ENCODE data around the gene ARID1A.

The ARID1A gene

DNA sequence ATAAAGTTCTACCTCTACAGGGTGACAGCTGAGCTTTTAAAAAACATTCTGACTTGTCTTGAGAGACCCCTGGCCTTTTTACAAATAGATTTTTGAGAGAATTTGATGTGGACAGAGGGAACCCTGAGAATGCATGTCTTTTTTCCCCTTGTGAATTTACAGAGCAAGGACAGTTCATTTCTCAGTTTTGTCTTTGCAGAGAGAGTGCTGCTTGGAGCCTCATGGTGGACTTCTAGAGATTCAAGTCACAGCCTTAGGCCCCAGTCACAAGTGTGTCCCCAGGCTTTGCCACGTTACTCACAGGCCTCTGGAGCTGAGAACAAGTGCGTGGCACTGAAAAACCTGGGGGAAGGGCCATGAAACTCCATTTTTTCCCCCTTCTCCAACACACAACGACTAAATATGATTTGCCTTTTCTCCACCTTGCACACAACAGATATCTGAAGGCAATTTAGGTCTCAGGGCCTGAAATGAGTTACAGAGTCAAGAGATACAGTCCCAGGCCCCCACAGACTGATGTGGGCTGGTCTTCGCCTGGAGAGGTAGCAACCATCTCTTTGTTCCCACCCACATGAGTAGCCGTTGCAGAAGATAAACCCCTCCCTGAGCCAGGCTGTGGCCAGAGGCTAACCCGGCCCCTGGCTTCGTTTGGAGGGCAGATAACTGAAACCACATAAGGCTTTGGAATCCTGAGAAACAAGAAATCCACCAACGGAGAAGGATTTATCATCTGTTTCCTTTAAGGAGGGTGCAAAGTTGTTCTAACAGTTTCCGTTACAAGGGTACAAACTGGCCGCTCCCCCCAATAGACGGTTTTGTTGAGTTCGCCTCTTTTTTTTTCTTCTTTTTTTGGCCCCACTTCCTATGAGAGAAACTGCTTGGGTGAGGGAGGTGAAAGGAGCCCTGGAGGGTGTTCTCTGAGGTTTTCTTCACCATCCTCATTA, 90.9 kb downstream of the ARID1A start:
- Histone ChIP-seq H3K4me1 (peaks cover 40% of the 10 kb centered on the region), H3K36me3 (replicated peaks) (peaks cover 17% of the 10 kb centered on the region), H3K27me3 (ENCODE audit: low read depth) (no peaks in the 10 kb centered on the region), H3K9me3 (no peaks in the 10 kb centered on the region), H3K4me3 (peak overlapping the region; percentile 56)
- in situ Hi-C loops (cut with MboI; ENCODE audit: low sequenced_read_pairs), result loop anchor here (5.0 kb wide), 1 partner anchor 184 kb away; no protein-coding TSS in a partner anchor
- DNase-seq (ENCODE audit: low spot score in 2 of 2), result peak in 1 of 2 experiments; percentile 59

DNA sequence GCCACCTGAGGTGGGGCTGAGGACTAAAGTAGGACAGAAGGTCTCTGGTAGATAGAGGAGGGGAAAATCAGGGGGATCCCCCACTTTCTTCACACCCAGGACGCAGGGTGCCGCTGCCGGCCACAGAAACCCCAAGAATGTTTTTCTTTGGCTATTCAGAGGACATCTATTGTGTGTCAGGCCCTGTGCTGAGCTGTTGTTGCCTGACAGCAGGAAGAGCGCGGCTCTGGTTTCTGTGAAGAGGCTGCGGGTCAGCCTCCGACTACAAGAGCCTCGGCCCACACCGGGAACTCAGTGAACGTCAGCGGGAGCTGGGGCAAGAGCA, 91.5 kb downstream of the ARID1A start:
- H3K4me1 ChIP-seq, result peaks cover 40% of the 10 kb centered on the region
- H3K4me3 ChIP-seq, result peak overlapping the region; percentile 56
- no peaks in the 10 kb centered on the region for H3K27me3 ChIP-seq (ENCODE audit: low read depth)
- in situ Hi-C loops (cut with MboI; ENCODE audit: low sequenced_read_pairs), result loop anchor here (5.0 kb wide), 1 partner anchor 185 kb away; no protein-coding TSS in a partner anchor
- H3K9me3 ChIP-seq, result no peaks in the 10 kb centered on the region
- peak in 1 of 2 experiments; percentile 22 for DNase-seq (ENCODE audit: low spot score in 2 of 2)
- H3K36me3 ChIP-seq (replicated peaks), result peaks cover 13% of the 10 kb centered on the region

DNA sequence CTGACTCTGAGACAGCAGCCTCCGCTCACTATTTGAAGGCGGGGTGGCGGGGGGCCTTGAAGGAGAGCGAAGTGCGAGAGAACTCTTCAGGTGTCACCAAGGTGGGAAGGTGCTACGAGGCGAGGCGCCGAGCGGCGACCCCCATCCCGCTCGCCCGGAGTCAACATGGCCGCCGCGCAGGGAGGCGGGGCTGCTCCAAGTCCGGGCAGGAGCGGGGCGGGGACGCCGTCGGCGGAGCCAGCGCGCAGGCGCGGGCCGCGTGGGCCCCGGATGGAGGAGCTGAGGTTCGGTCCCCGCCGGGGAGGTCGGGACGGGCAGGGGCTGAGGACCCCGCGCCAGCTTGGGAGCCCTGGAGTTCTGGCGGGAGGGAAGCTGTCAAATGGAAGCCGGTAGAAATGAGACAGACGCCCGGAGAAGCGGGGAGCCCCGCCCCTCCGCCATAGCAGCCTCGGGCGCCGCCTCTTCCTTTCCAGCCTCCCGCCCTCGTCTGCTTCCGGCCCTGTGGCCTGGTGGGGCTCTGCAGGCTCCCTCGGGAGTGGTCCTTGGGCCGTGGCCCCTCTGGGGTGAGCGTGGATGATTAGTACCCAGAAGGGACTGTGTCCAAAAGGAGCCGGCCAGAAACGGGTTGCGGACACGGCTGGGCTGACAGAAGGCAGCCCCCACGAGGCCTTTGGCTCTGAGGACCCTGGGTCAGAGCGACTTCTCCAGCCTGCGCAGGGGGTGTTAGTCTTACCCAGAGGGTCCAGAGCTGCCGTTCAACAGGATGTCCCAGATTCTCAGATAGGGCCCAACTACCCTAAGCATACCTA, 92.1 kb downstream of the ARID1A start, which contains the start of gene PIGV:
Gene PIGV (plus strand): TSS at position 245 of the 809 bp plus-strand sequence. CDS start 2,866 bp downstream, outside the sequence.
- H3K9me3 ChIP-seq, result no peaks in the 10 kb centered on the region
- H3K27me3 ChIP-seq (ENCODE audit: low read depth), result no peaks in the 10 kb centered on the region
- DNase-seq (ENCODE audit: low spot score in 2 of 2), result peak; percentile 76 to 88
- peaks cover 7% of the 10 kb centered on the region; the same call in 1 of the 2 replicates for H3K36me3 ChIP-seq (replicated peaks)
- in situ Hi-C loops (cut with MboI; ENCODE audit: low sequenced_read_pairs), result loop anchor here (5.0 kb wide), 1 partner anchor 186 kb away; no protein-coding TSS in a partner anchor
- peak within 1 kb of the TSS; percentile 56 for H3K4me3 ChIP-seq
- H3K4me1 ChIP-seq, result peaks cover 40% of the 10 kb centered on the region

DNA sequence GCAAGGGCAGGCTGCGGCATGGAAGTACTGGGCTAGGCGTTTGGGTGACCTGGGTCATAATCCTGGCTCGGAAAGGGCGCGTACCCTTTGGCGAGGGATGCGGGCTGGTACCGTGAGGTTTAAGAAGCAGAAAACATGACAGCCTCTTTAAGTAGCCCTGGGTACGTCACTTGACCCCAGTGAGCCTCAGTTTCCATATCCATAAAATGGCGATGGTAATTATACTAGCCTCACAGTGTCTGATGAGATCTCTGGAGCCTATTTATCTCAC, 92.6 kb downstream of the ARID1A start:
- DNase-seq (ENCODE audit: low spot score in 2 of 2), result no peak
- no peaks in the 10 kb centered on the region for H3K9me3 ChIP-seq
- no peaks in the 10 kb centered on the region for H3K27me3 ChIP-seq (ENCODE audit: low read depth)
- peaks cover 2% of the 10 kb centered on the region; the same call in 1 of the 2 replicates for H3K36me3 ChIP-seq (replicated peaks)
- in situ Hi-C loops (cut with MboI; ENCODE audit: low sequenced_read_pairs), result loop anchor here (5.0 kb wide), 1 partner anchor 186 kb away; no protein-coding TSS in a partner anchor
- peaks cover 37% of the 10 kb centered on the region for H3K4me1 ChIP-seq
- H3K4me3 ChIP-seq, result peak overlapping the region; percentile 56

DNA sequence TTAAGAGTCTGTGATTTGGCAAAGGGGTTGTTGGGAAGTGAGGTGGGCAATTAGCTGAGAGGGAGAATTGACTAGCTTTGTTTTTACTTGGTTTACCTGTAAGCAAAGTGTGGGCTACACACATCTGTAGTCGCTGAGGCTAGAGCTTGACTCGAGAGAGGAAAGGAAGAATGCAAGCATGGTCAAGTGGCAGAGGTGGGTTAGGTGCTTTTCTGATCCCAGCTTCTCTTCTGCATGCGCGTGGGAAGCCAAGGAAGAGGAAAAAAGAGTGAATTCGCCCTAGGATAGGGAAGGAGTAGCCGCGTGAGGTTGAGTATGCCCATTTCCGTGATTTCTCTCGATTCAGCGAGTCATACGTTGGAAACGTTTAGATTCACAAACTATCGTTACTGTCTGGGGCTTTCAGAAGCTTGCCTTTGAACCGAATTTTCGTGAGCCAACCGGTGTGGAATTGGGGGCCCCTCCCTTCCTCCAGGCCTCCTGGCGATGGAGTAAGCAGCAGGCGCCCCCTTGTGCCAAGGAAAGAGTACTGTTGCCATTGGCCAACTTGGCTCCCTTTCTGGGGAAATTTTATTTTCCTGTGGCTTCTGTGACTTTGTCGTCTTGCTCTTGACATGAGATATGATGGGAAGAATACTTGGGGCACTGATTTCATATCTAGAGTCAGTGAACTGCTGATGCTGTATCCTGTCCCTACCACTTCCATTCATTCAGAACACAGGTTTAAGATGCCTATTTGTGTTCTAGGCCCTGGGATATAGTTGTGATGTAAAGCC, 93.2 kb downstream of the ARID1A start:
- H3K36me3 ChIP-seq (replicated peaks), result no peaks in the 10 kb centered on the region
- no peaks in the 10 kb centered on the region for H3K27me3 ChIP-seq (ENCODE audit: low read depth)
- H3K4me3 ChIP-seq, result peak overlapping the region; percentile 56
- in situ Hi-C loops (cut with MboI; ENCODE audit: low sequenced_read_pairs), result loop anchor here (5.0 kb wide), 1 partner anchor 187 kb away; no protein-coding TSS in a partner anchor
- no peaks in the 10 kb centered on the region for H3K9me3 ChIP-seq
- peak; percentile 86 to 91 for DNase-seq (ENCODE audit: low spot score in 2 of 2)
- peaks cover 33% of the 10 kb centered on the region for H3K4me1 ChIP-seq

DNA sequence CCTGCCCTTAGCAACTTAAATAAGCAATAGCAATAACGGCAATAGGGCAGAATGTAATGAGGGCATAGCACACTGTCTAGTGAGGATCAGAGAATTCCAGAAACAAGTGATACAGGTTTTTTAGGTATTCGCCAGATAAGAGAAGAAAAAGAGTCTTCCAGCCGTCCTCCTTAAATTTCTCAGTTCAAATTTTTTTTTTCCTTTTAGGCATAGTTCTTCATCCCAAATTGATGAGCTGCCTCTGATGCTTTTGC, 93.7 kb downstream of the ARID1A start:
- Histone ChIP-seq H3K9me3 (no peaks in the 10 kb centered on the region), H3K4me1 (peaks cover 29% of the 10 kb centered on the region), H3K27me3 (ENCODE audit: low read depth) (no peaks in the 10 kb centered on the region), H3K36me3 (replicated peaks) (no peaks in the 10 kb centered on the region), H3K4me3 (no peak overlapping the region)
- in situ Hi-C loops (cut with MboI; ENCODE audit: low sequenced_read_pairs), result loop anchor here (5.0 kb wide), 1 partner anchor 187 kb away; no protein-coding TSS in a partner anchor
- no peak for DNase-seq (ENCODE audit: low spot score in 2 of 2)

DNA sequence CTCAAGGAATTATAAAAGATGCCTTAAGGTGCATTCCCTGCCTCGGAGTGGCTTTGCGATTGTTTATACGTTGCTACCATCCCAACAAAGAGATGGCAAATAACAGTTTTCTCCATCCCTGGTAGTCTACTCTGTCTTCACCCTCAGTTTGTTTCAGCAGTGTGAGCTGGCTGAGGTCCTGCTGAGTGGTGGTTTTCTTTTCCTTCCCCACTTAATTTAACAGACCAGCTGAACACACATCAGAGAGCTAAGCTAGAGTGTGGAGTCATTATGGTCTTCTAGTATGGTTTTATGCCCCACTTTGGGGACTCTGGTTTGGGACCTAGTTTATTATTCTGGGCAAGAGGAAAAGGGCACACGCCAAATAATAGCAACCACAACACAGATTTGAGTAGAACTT, 94.1 kb downstream of the ARID1A start:
- no peaks in the 10 kb centered on the region for H3K9me3 ChIP-seq
- DNase-seq (ENCODE audit: low spot score in 2 of 2), result no peak
- in situ Hi-C loops (cut with MboI; ENCODE audit: low sequenced_read_pairs), result loop anchor here (5.0 kb wide), 1 partner anchor 188 kb away; no protein-coding TSS in a partner anchor
- no peaks in the 10 kb centered on the region for H3K27me3 ChIP-seq (ENCODE audit: low read depth)
- H3K4me3 ChIP-seq, result no peak overlapping the region
- no peaks in the 10 kb centered on the region for H3K36me3 ChIP-seq (replicated peaks)
- H3K4me1 ChIP-seq, result peaks cover 29% of the 10 kb centered on the region

DNA sequence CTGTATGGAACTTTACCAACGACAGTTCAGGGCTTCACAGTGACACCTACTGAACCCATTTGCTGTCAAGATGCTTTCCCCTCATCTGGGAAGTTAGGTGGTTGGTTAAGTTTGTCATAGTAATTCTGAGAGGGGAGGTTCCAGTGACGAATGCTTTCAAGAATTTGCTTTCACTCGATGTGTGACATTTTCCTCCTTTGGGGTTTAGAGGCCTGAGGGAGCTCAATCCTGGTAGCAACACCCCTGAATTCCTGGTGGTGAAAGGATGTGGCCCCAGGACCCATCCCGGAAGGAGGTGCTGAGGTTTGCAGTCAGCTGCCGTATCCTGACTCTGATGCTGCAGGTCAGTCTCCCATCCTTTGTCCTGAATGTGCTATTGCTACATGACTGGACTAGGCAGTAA, 94.7 kb downstream of the ARID1A start:
- no peaks in the 10 kb centered on the region for H3K36me3 ChIP-seq (replicated peaks)
- in situ Hi-C loops (cut with MboI; ENCODE audit: low sequenced_read_pairs), result no loop called here
- no peaks in the 10 kb centered on the region for H3K27me3 ChIP-seq (ENCODE audit: low read depth)
- H3K4me1 ChIP-seq, result peaks cover 29% of the 10 kb centered on the region
- H3K9me3 ChIP-seq, result no peaks in the 10 kb centered on the region
- no peak overlapping the region for H3K4me3 ChIP-seq
- DNase-seq (ENCODE audit: low spot score in 2 of 2), result no peak

DNA sequence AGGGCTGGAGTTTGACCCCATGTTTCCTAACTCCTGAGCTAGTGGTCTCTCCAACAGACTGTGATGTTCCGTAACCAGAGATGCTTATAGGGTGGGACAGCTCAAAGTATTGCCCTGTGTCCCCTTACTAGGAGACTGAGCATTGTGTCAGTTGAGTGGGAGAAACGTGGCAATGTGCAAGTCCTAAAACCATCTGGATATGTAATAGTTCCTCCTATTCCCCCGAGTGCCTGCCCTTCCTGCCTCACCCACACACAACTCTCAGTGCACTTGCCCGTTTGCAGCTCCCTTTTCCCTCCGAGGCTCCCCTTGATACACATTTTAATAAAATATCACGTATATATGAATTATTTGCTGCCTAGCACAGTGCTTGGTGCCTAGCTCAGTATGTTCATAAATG, 95.3 kb downstream of the ARID1A start:
- in situ Hi-C loops (cut with MboI; ENCODE audit: low sequenced_read_pairs), result no loop called here

DNA sequence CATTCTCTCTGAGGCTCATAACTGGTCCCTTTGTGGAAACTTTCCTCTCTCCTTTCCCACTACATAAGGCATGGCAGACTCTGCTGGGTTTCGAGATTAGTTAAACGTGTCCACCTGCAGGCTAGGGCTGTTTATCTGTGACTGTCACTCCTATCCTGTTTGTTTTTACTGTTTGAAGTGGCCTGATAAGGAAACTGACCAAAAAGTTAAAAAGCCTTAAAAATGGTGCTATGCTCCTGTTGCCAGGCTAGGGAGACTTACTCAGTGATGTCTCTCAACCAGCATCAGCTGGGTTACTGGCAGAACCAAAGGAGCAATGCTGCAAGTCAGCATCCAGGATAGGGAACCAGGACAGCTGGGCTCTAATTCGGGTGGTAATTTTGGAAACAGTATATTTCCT, 95.8 kb downstream of the ARID1A start:
- Histone ChIP-seq H3K4me1 (peaks cover 19% of the 10 kb centered on the region), H3K4me3 (no peak overlapping the region), H3K36me3 (replicated peaks) (no peaks in the 10 kb centered on the region), H3K9me3 (no peaks in the 10 kb centered on the region), H3K27me3 (ENCODE audit: low read depth) (no peaks in the 10 kb centered on the region)
- in situ Hi-C loops (cut with MboI; ENCODE audit: low sequenced_read_pairs), result no loop called here
- DNase-seq (ENCODE audit: low spot score in 2 of 2), result no peak

More for the DNA sequence above, 95.3 kb downstream of the ARID1A start:
- DNase-seq (ENCODE audit: low spot score in 2 of 2), result no peak
- H3K4me1 ChIP-seq, result peaks cover 24% of the 10 kb centered on the region
- no peak overlapping the region for H3K4me3 ChIP-seq
- H3K27me3 ChIP-seq (ENCODE audit: low read depth), result no peaks in the 10 kb centered on the region
- H3K36me3 ChIP-seq (replicated peaks), result no peaks in the 10 kb centered on the region
- no peaks in the 10 kb centered on the region for H3K9me3 ChIP-seq

DNA sequence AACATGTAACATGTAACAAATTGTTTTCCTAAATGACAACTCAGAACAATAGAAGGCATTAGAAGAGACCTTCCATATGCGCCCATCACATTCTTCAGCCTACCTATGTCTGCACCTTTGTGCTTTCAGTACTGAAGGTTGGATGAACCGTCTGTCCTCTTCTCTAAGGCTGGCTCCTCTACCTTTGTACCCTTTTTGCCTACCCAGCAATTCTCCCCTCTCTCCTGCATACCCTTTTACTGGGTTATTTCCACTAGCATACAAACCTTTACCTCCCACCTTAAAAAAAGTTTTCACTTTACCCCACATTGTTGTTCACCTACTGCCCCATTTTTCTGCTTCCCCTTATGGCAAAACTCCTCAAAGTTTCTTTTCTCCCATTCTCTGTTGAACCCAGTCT, 97.1 kb downstream of the ARID1A start:
- H3K36me3 ChIP-seq (replicated peaks), result no peaks in the 10 kb centered on the region
- in situ Hi-C loops (cut with MboI; ENCODE audit: low sequenced_read_pairs), result no loop called here
- DNase-seq (ENCODE audit: low spot score in 2 of 2), result no peak
- peaks cover 11% of the 10 kb centered on the region for H3K4me1 ChIP-seq
- no peaks in the 10 kb centered on the region for H3K27me3 ChIP-seq (ENCODE audit: low read depth)
- no peaks in the 10 kb centered on the region for H3K9me3 ChIP-seq
- no peak overlapping the region for H3K4me3 ChIP-seq

DNA sequence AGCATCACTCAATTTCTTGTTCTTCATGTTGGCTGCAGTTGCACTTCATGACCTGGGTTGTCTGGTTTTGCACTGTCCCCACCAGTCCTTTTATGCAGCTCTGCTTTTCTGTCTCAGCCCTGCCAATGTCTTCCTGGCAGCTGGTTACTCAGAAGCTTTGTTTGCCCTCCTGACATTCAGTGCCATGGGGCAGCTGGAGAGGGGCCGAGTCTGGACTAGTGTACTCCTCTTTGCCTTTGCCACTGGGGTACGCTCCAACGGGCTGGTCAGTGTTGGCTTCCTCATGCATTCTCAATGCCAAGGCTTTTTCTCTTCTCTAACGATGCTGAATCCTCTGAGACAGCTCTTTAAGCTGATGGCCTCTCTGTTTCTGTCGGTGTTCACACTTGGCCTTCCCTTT, 98.6 kb downstream of the ARID1A start:
- no peaks in the 10 kb centered on the region for H3K9me3 ChIP-seq

DNA sequence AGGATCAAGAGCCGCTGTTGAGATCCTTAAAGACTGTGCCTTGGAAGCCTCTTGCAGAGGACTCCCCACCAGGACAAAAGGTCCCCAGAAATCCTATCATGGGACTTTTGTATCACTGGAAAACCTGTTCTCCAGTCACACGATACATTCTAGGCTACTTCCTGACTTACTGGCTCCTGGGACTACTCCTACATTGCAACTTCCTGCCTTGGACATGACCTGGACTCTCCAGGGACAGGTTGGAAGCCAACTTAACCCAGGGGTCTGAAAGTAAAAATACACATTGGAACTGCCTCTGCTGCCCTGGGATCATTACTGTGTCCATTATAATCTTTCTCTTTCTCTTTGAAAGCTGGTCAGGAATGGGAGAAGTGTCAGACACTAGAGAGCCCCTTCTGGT, 101.8 kb downstream of the ARID1A start:
- Histone ChIP-seq H3K4me1 (no peaks in the 10 kb centered on the region), H3K27me3 (ENCODE audit: low read depth) (no peaks in the 10 kb centered on the region; the same call in 1 of the 2 replicates), H3K4me3 (no peak overlapping the region), H3K9me3 (no peaks in the 10 kb centered on the region), H3K36me3 (replicated peaks) (no peaks in the 10 kb centered on the region)
- in situ Hi-C loops (cut with MboI; ENCODE audit: low sequenced_read_pairs), result no loop called here
- no peak for DNase-seq (ENCODE audit: low spot score in 2 of 2)

More for the DNA sequence above, 98.6 kb downstream of the ARID1A start:
- Histone ChIP-seq H3K36me3 (replicated peaks) (no peaks in the 10 kb centered on the region), H3K4me1 (peaks cover under 1% of the 10 kb centered on the region; the same call in 1 of the 2 replicates), H3K4me3 (no peak overlapping the region), H3K27me3 (ENCODE audit: low read depth) (no peaks in the 10 kb centered on the region; the same call in 1 of the 2 replicates)
- in situ Hi-C loops (cut with MboI; ENCODE audit: low sequenced_read_pairs), result no loop called here
- no peak for DNase-seq (ENCODE audit: low spot score in 2 of 2)

All from HAP-1 (cell line).